GM10266 (cell line): ENCODE results near the gene BRAP.

Experiments
- DNase-seq: peaks from one replicate; pipeline ENCODE4 v3.0.0; 2012; ENCODE audit errors: extremely low spot score
- CTCF ChIP-seq: IDR thresholded peaks from 2 replicates; pipeline ENCODE4 v1.5.1; 2012; ENCODE audit warnings: mild to moderate bottlenecking, low read depth; ENCODE audit not compliant: control insufficient read depth, insufficient read depth; ENCODE audit errors: missing control alignments

The BRAP gene

GRCh38 chr12:111715279-111715678 is 29.5 kb upstream of the BRAP start:
- DNase-seq = no peak
- no peak for TF ChIP-seq CTCF

- no peak for DNase-seq
- no peak for TF ChIP-seq CTCF
Measured at GRCh38 chr12:111706145-111706544, 20.4 kb upstream of the BRAP start.

GRCh38 chr12:111705672-111706071 is 19.9 kb upstream of the BRAP start:
- DNase-seq = no peak
- TF ChIP-seq CTCF = no peak

- no peak for TF ChIP-seq CTCF
- DNase-seq = no peak
Measured at GRCh38 chr12:111699962-111700361, 14.2 kb upstream of the BRAP start.

GRCh38 chr12:111693818-111694217 is 8.1 kb upstream of the BRAP start:
- TF ChIP-seq CTCF = no peak
- no peak for DNase-seq

GRCh38 chr12:111692575-111693210 is 6.9 kb upstream of the BRAP start:
- DNase-seq = no peak
- TF ChIP-seq CTCF = no peak

- TF ChIP-seq CTCF = no peak
- DNase-seq = no peak
Measured at GRCh38 chr12:111691262-111691661, 5.5 kb upstream of the BRAP start.
